HepG2 (cell line): Measurements from ENCODE around the gene LDAH. TPM values are rescaled to one million over a fixed set of nuclear protein-coding genes. Genes with fewer than 3 reads are reported as not detected.

Experiments used
- CBX1 ChIP-seq: IDR thresholded peaks from one replicate; pipeline ENCODE4 v1.6.1; 2016; ENCODE audit warnings: antibody characterized with exemption, low read depth
- DMAP1 ChIP-seq: IDR thresholded peaks from 2 replicates; pipeline ENCODE4 v1.6.1; 2016
- GATA4 ChIP-seq: sonication (generic); IDR thresholded peaks from 2 replicates; pipeline ENCODE4 v1.6.1; 2016; ENCODE audit warnings: antibody characterized with exemption, low read depth, borderline replicate concordance
- HIVEP1 ChIP-seq: sonication (generic); formaldehyde crosslinking; IDR thresholded peaks from 2 replicates; pipeline ENCODE4 v1.4.0; 2020; ENCODE audit warnings: mild to moderate bottlenecking, missing genetic modification reagents
- HNRNPH1 ChIP-seq: fragments of 200-400 bp; formaldehyde crosslinking; optimal IDR thresholded peaks from 2 replicates; pipeline ENCODE3; 2017; ENCODE audit warnings: mild to moderate bottlenecking, low read depth, low read length
- MED13 ChIP-seq: sonication (generic); formaldehyde crosslinking; IDR thresholded peaks from 2 replicates; pipeline ENCODE4 v1.5.0; 2020; ENCODE audit warnings: missing genetic modification reagents
- NFE2 ChIP-seq: sonication (generic); formaldehyde crosslinking; IDR thresholded peaks from 2 replicates; pipeline ENCODE4 v1.4.0; 2020; ENCODE audit warnings: missing genetic modification reagents
- NR2F1 ChIP-seq, 2 experiments: fragments of 450-650 bp in 1 of 2; formaldehyde crosslinking in 1 of 2; IDR thresholded peaks; 2 replicates each; pipeline versions ENCODE4 v1.5.0 to v1.6.1; 2016 to 2020; ENCODE audit warnings: mild to moderate bottlenecking in 1 of 2, missing compliant biosample characterization in 1 of 2, missing genetic modification reagents in 1 of 2, moderate library complexity in 1 of 2
- NR2F2 ChIP-seq: IDR thresholded peaks from 2 replicates; pipeline ENCODE4 v1.6.1; 2012; ENCODE audit warnings: low read depth, inconsistent platforms, borderline replicate concordance
- PCBP2 ChIP-seq: fragments of 200-400 bp; formaldehyde crosslinking; optimal IDR thresholded peaks from 2 replicates; pipeline ENCODE3; 2018; ENCODE audit warnings: low read length, low read depth; ENCODE audit not compliant: poor library complexity, severe bottlenecking
- PHB2 ChIP-seq: fragments of 450-650 bp; IDR thresholded peaks from 2 replicates; pipeline ENCODE4 v1.6.1; 2018; ENCODE audit not compliant: partially characterized antibody
- RCOR2 ChIP-seq: IDR thresholded peaks from 2 replicates; pipeline ENCODE4 v1.6.1; 2016; ENCODE audit warnings: missing biosample characterization, missing genetic modification reagents
- RFXANK ChIP-seq: IDR thresholded peaks from 2 replicates; pipeline ENCODE4 v1.6.1; 2016
- SIX4 ChIP-seq: sonication (generic); formaldehyde crosslinking; IDR thresholded peaks from 2 replicates; pipeline ENCODE4 v1.4.0; 2020; ENCODE audit warnings: missing genetic modification reagents
- WIZ ChIP-seq: sonication (generic); formaldehyde crosslinking; IDR thresholded peaks from 2 replicates; pipeline ENCODE4 v1.5.1; 2020; ENCODE audit warnings: mild to moderate bottlenecking, missing genetic modification reagents
- ZBTB7A ChIP-seq: sonication (generic); formaldehyde crosslinking; IDR thresholded peaks from 2 replicates; pipeline ENCODE4 v1.8.0; 2022; ENCODE audit warnings: mild to moderate bottlenecking, missing genetic modification reagents
- ZNF143 ChIP-seq: sonication (generic); formaldehyde crosslinking; IDR thresholded peaks from 2 replicates; pipeline ENCODE4 v1.4.0; 2020; ENCODE audit warnings: missing genetic modification reagents
- ZNF512B ChIP-seq: sonication (generic); formaldehyde crosslinking; IDR thresholded peaks from 2 replicates; pipeline ENCODE4 v1.5.1; 2020; ENCODE audit warnings: missing genetic modification reagents, mild to moderate bottlenecking, borderline replicate concordance
- ZNF713 ChIP-seq: sonication (generic); formaldehyde crosslinking; IDR thresholded peaks from 2 replicates; pipeline ENCODE4 v1.4.0; 2020; ENCODE audit warnings: mild to moderate bottlenecking, missing genetic modification reagents
- ZNF841 ChIP-seq: sonication (generic); formaldehyde crosslinking; IDR thresholded peaks from 2 replicates; pipeline ENCODE4 v1.8.1; 2023; ENCODE audit warnings: missing genetic modification reagents, borderline replicate concordance
- polyA plus RNA-seq, 8 experiments: library from polyadenylated mRNA; depleted of rRNA in 3 of 8; stranded (reverse) in 7 of 8; unstranded in 1 of 8; fragments of >200 nt; fragmentation: Illumina TruSeq in 4 of 8; extraction: Trizol in 4 of 8; gene quantifications; 2 replicates each; pipeline versions ENCODE4 v1.2.1 to v1.2.3, GENCODE V29; 2011 to 2016; ENCODE audit warnings: low read depth in 4 of 8, missing spikeins in 1 of 8, mixed read lengths in 1 of 8; ENCODE audit not compliant: insufficient read depth in 1 of 8
- total RNA-seq, 5 experiments: library from RNA; depleted of rRNA; stranded (reverse); fragments of >200 nt; fragmentation: Illumina TruSeq; extraction: Trizol; gene quantifications; 2 replicates each; pipeline ENCODE4 v1.2.3, GENCODE V29; 2016; ENCODE audit warnings: low read depth in 1 of 5
- TF ChIP-seq, protein P1 (sequence below): sonication (generic); formaldehyde crosslinking; IDR thresholded peaks from 2 replicates; pipeline ENCODE4 v1.4.0; 2020; ENCODE audit warnings: low read depth, missing genetic modification reagents
- TF ChIP-seq, protein P2 (sequence below): sonication (generic); formaldehyde crosslinking; IDR thresholded peaks from 2 replicates; pipeline ENCODE4 v1.5.1; 2020; ENCODE audit warnings: missing genetic modification reagents, mild to moderate bottlenecking, borderline replicate concordance
- TF ChIP-seq, protein P3 (sequence below): IDR thresholded peaks from 2 replicates; pipeline ENCODE4 v1.6.1; 2016; ENCODE audit warnings: low read depth, control low read depth

Gene LDAH
- total and polyA plus RNA-seq, 2 of the 13 experiments (the other 11 are each of a cell fraction or from before 2014, with no cell fraction given), result 28.8 to 46.2 TPM

GRCh38 chr2:20728114-20728758 lies 94.7 kb downstream of the LDAH start (continued):
- TF ChIP-seq RFXANK (CRISPR knock-in tag), result peak; percentile 59; the same call in 1 of the 2 replicates
- no peak for TF ChIP-seq NFE2
- TF ChIP-seq HIVEP1 (CRISPR knock-in tag), result no peak
- no peak for TF ChIP-seq ZNF512B
- no peak for TF ChIP-seq ZNF713
- TF ChIP-seq NR2F2, result peak; percentile 99
- no peak for TF ChIP-seq PCBP2
- no peak for TF ChIP-seq CBX1
- peak; percentile 96 for TF ChIP-seq RCOR2
- TF ChIP-seq ZBTB7A, result no peak
- TF ChIP-seq SIX4, result peak; percentile 66; the same call in 1 of the 2 replicates
- no peak for TF ChIP-seq ZNF841 (CRISPR knock-in tag)
- TF ChIP-seq GATA4, result peak; percentile 71; the same call in 1 of the 2 replicates
- no peak for TF ChIP-seq PHB2
- TF ChIP-seq WIZ (CRISPR knock-in tag), result no peak
- TF ChIP-seq, protein P1, sequence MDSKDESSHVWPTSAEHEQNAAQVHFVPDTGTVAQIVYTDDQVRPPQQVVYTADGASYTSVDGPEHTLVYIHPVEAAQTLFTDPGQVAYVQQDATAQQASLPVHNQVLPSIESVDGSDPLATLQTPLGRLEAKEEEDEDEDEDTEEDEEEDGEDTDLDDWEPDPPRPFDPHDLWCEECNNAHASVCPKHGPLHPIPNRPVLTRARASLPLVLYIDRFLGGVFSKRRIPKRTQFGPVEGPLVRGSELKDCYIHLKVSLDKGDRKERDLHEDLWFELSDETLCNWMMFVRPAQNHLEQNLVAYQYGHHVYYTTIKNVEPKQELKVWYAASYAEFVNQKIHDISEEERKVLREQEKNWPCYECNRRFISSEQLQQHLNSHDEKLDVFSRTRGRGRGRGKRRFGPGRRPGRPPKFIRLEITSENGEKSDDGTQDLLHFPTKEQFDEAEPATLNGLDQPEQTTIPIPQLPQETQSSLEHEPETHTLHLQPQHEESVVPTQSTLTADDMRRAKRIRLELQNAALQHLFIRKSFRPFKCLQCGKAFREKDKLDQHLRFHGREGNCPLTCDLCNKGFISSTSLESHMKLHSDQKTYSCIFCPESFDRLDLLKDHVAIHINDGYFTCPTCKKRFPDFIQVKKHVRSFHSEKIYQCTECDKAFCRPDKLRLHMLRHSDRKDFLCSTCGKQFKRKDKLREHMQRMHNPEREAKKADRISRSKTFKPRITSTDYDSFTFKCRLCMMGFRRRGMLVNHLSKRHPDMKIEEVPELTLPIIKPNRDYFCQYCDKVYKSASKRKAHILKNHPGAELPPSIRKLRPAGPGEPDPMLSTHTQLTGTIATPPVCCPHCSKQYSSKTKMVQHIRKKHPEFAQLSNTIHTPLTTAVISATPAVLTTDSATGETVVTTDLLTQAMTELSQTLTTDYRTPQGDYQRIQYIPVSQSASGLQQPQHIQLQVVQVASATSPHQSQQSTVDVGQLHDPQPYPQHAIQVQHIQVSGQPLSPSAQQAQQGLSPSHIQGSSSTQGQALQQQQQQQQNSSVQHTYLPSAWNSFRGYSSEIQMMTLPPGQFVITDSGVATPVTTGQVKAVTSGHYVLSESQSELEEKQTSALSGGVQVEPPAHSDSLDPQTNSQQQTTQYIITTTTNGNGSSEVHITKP (CRISPR knock-in tag), result peak; percentile 60; the same call in 1 of the 2 replicates
- TF ChIP-seq MED13 (CRISPR knock-in tag), result no peak
- no peak for TF ChIP-seq ZNF143 (CRISPR knock-in tag)
- TF ChIP-seq DMAP1 (CRISPR knock-in tag), result peak; percentile 46; the same call in 1 of the 2 replicates
- no peak for TF ChIP-seq HNRNPH1
- TF ChIP-seq, protein P2, sequence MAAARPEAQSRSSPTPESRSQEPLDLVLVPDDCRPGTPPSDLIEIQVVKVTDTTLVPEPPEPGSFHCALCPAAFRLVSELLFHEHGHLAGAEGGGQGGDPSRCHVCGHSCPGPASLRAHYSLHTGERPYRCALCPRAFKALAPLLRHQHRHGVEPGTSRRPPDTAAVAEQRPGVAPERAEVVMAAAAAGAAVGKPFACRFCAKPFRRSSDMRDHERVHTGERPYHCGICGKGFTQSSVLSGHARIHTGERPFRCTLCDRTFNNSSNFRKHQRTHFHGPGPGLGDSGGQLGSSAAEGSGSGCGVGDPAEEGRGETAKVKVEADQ (CRISPR knock-in tag), result peak; percentile 64; the same call in 1 of the 2 replicates
- peak; percentile 99 for TF ChIP-seq NR2F1 (CRISPR knock-in tag; IDR thresholded peaks at IDR 0.05)
- TF ChIP-seq, protein P3, sequence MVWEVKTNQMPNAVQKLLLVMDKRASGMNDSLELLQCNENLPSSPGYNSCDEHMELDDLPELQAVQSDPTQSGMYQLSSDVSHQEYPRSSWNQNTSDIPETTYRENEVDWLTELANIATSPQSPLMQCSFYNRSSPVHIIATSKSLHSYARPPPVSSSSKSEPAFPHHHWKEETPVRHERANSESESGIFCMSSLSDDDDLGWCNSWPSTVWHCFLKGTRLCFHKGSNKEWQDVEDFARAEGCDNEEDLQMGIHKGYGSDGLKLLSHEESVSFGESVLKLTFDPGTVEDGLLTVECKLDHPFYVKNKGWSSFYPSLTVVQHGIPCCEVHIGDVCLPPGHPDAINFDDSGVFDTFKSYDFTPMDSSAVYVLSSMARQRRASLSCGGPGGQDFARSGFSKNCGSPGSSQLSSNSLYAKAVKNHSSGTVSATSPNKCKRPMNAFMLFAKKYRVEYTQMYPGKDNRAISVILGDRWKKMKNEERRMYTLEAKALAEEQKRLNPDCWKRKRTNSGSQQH, result peak; percentile 61; the same call in 1 of the 2 replicates
